Measurements from ENCODE around the gene CACNA1A. TPM values are rescaled to one million over a fixed set of nuclear protein-coding genes. Genes with fewer than 3 reads are reported as not detected.

The CACNA1A gene
- polyA plus RNA-seq, 3 donors: 0.08 to 0.09 TPM; not detected in 1

DNA sequence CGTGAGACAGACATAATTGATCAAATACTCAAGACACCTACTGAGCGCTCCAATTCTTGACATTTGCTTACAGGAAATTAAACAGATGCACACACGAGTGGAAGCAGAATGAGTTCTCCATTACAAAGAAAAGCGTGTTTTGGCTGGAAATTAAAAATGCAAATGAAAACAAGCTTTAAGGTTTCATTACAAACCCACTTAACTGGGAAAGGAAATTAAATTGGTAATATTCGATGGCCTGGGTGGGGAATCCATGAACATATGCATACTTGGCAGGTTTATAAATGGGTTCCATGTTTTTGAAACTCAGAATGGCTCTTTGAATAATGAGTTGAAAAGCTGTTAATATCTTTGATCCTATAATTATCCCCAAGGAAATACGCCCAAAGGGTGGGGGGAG is 178.0 kb downstream of the CACNA1A start:
- Histone ChIP-seq H3K27ac (ENCODE audit: low read depth in 1 of 2, low read length in 2 of 2) (no peak overlapping the region), H3K9me3 (replicated peaks in 1 of 2; ENCODE audit: control insufficient read depth in 1 of 2, insufficient read depth in 1 of 2, low read length in 2 of 2) (peaks cover 0 to 4% of the 10 kb centered on the region in 2 donors), H3K4me2 (replicated peaks; ENCODE audit: extremely low read depth, low read length, poor library complexity, severe bottlenecking) (no peak overlapping the region), H3K36me3 (replicated peaks in 1 of 2; ENCODE audit: control insufficient read depth in 1 of 2, insufficient read depth in 2 of 2, low read length in 2 of 2) (no peaks in the 10 kb centered on the region), H3K4me3 (replicated peaks in 1 of 3; ENCODE audit: low read depth in 2 of 3, low read length in 3 of 3) (no peak overlapping the region), H4K20me1 (ENCODE audit: insufficient read depth, low read length) (no peaks in the 10 kb centered on the region), H3K9ac (ENCODE audit: insufficient read depth, low read length, poor library complexity, severe bottlenecking) (no peak overlapping the region), H3K27me3 (ENCODE audit: control insufficient read depth in 2 of 2, insufficient read depth in 2 of 2, low read length in 2 of 2) (no peaks in the 10 kb centered on the region), H2AFZ (ENCODE audit: insufficient read depth, low read depth, low read length, poor library complexity, severe bottlenecking) (no peak overlapping the region), H3K4me1 (ENCODE audit: control insufficient read depth in 1 of 2, insufficient read depth in 2 of 2, low read length in 2 of 2) (no peaks in the 10 kb centered on the region), H3K79me2 (ENCODE audit: insufficient read depth, low read length) (no peaks in the 10 kb centered on the region)
- TF ChIP-seq, protein P1, sequence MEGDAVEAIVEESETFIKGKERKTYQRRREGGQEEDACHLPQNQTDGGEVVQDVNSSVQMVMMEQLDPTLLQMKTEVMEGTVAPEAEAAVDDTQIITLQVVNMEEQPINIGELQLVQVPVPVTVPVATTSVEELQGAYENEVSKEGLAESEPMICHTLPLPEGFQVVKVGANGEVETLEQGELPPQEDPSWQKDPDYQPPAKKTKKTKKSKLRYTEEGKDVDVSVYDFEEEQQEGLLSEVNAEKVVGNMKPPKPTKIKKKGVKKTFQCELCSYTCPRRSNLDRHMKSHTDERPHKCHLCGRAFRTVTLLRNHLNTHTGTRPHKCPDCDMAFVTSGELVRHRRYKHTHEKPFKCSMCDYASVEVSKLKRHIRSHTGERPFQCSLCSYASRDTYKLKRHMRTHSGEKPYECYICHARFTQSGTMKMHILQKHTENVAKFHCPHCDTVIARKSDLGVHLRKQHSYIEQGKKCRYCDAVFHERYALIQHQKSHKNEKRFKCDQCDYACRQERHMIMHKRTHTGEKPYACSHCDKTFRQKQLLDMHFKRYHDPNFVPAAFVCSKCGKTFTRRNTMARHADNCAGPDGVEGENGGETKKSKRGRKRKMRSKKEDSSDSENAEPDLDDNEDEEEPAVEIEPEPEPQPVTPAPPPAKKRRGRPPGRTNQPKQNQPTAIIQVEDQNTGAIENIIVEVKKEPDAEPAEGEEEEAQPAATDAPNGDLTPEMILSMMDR (IDR thresholded peaks at IDR 0.05): no peak
- Mint-ChIP-seq H3K27ac (no peak overlapping the region), H3K27me3 (ENCODE audit: low read depth in 3 of 3) (peaks cover under 1 to 13% (median 6%) of the 10 kb centered on the region in 3 donors), H3K4me1 (no peaks in the 10 kb centered on the region), H3K36me3 (no peaks in the 10 kb centered on the region), H3K4me3 (no peak overlapping the region), H3K9me3 (peaks cover under 1 to 23% (median 8%) of the 10 kb centered on the region in 7 donors)
- DNase-seq: no peak
- intact Hi-C loops (cut with micrococcal nuclease): no loop called here
- WGBS (ENCODE audit: insufficient coverage): 100% methylated on average over 2 of the region's 6 CpGs

DNA sequence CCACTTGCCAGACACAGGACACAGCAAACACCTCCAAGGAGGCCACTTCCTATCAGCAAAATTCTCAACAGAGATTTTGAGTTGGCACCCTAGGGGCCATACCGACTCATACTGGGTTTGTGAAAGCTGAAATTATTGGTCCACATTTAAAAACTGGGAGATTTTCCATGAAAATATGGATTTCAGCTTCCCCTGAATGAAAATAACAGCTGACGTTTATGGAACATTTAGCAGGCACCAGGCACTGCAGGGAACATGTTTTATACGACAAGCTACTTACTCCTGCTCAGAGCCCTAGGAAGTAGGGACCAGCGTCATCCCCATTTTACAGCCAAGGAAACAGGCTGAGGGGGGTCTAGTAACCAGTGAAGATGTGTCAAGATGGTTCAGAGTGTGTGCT is 186.8 kb downstream of the CACNA1A start:
- Mint-ChIP-seq H3K4me3 (no peak overlapping the region), H3K36me3 (no peaks in the 10 kb centered on the region), H3K4me1 (no peaks in the 10 kb centered on the region), H3K27ac (no peak overlapping the region), H3K27me3 (ENCODE audit: low read depth in 3 of 3) (peaks cover 12 to 27% (median 13%) of the 10 kb centered on the region in 3 donors), H3K9me3 (peaks cover 3 to 21% (median 16%) of the 10 kb centered on the region in 7 donors)
- Histone ChIP-seq H3K9me3 (replicated peaks in 1 of 2; ENCODE audit: control insufficient read depth in 1 of 2, insufficient read depth in 1 of 2, low read length in 2 of 2) (peaks cover 5 to 11% of the 10 kb centered on the region in 2 donors), H3K9ac (ENCODE audit: insufficient read depth, low read length, poor library complexity, severe bottlenecking) (no peak overlapping the region), H2AFZ (ENCODE audit: insufficient read depth, low read depth, low read length, poor library complexity, severe bottlenecking) (no peak overlapping the region), H3K79me2 (ENCODE audit: insufficient read depth, low read length) (no peaks in the 10 kb centered on the region), H3K4me2 (replicated peaks; ENCODE audit: extremely low read depth, low read length, poor library complexity, severe bottlenecking) (no peak overlapping the region), H3K36me3 (replicated peaks in 1 of 2; ENCODE audit: control insufficient read depth in 1 of 2, insufficient read depth in 2 of 2, low read length in 2 of 2) (no peaks in the 10 kb centered on the region), H4K20me1 (ENCODE audit: insufficient read depth, low read length) (no peaks in the 10 kb centered on the region), H3K27me3 (ENCODE audit: control insufficient read depth in 2 of 2, insufficient read depth in 2 of 2, low read length in 2 of 2) (peaks cover 0 to 2% of the 10 kb centered on the region in 2 donors), H3K4me3 (replicated peaks in 1 of 3; ENCODE audit: low read depth in 2 of 3, low read length in 3 of 3) (no peak overlapping the region), H3K4me1 (ENCODE audit: control insufficient read depth in 1 of 2, insufficient read depth in 2 of 2, low read length in 2 of 2) (no peaks in the 10 kb centered on the region), H3K27ac (ENCODE audit: low read depth in 1 of 2, low read length in 2 of 2) (no peak overlapping the region)
- WGBS (ENCODE audit: insufficient coverage): 100% methylated on average over 2 of the region's 4 CpGs
- DNase-seq: no peak
- intact Hi-C loops (cut with micrococcal nuclease): no loop called here
- TF ChIP-seq, protein P1 (IDR thresholded peaks at IDR 0.05): no peak

Measured in CD14-positive monocyte (primary cell).